HG03039 (cell line): ENCODE data around the gene SSUH2.

Experiments used
- ATAC-seq: cut with Tn5 transposase; IDR thresholded peaks from one replicate; pipeline ENCODE4 v1.9.1; 2021; ENCODE audit warnings: mild to moderate bottlenecking, moderate library complexity; ENCODE audit not compliant: unreplicated experiment

The SSUH2 gene

DNA sequence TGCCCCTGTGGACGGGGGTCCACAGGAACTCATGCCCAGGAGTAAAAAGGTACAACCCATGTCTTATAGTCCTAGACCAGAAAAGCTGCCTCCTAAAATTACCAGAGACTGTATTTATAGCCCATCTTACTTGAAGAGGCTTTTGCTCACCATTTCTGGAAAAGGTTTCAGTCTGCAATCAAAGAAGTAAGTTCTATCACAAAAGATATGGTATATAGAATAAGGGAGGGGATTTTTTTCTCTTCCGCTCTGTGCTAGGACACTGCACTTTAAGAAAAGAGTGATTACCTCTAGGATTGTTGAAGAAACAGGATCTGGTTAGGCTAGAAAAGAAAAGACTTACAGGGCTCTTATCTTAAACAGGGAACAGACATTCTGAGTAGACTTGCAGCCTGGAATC is 2.6 kb downstream of the SSUH2 start:
- no peak for ATAC-seq

DNA sequence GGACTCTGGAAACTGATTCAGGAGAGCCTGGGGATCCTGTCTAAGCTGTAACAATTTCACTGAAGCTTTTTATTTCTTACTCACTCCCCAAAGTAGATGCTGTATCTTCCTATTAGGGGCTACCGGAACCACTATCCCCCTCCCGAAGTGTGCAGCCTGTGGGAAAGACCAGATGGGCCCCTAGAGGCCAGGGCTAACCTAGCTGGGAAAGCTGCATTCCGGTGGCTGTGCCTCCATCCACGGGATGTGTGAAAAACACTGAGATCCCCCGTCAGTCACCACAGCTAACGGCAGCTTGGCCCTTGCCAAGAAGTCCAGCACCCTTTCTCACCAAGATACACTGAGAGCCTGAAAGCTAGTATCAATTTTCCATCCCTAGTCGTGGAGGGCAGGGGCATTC is 3.1 kb downstream of the SSUH2 start:
- ATAC-seq = no peak

DNA sequence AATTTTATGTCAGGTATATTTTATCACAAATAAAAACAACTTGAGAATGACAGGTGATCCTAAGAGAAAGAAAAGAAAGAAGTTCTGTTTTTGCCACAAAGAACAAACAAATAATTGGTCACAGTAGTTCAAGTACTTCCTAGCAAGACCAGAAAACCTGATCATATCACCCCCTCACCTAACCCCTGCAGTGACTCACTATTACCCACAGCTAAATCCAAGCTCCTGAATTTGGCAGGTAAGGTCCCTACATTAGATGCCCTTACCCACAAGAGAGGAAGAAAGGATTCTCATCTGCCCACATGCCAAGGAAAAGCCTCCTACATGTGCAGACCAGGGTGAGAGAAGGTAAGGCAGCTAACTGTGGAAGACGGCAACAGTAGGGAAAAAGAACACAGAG is 4.4 kb downstream of the SSUH2 start:
- no peak for ATAC-seq

DNA sequence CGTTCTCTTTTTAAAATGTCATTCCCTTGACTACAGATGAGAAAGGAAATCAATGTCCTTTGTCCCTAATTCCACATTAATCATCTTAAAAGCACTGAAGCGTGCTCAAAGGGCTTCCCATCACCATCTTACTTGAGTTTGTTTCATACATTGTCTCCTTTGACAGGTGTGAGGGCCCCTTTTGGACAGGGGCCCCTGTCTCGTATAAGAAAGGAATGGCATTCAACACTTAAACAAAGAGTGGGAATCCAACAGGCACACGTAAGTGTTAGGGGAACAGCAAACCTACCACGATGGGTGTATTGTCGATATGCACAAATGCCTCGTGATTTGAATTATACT is 5.0 kb downstream of the SSUH2 start:
- no peak for ATAC-seq

DNA sequence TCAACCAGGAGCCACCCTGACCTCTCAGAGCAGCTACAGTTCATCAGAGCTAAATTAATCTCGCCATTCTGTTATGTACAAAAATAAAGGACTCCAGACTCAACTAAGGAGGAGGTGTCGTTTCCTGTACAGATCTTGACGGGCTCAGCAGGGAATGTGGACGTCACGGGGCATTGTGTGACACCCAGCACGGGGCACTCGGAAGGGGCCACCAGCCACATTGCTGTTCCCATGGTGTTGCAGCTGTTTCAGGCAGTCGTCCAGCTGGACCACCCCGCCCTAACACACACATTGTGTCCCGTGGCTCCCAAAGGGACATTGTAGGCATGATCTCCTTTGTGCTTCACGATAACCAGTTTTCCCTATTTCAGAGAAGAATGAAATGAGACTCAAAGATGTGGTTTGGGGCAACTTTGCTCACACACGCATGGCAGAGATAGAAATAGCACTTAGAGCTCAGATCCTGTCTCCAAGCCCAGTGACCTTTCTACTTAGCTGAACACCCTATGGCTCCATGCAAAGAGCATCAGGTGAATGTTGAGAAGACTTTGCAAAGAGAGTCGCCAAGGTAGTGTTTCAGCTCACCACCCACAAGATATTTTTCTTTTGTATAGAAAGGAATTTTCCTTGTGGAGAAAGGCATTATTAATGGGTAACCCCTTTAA is 5.5 kb downstream of the SSUH2 start:
- ATAC-seq = no peak

DNA sequence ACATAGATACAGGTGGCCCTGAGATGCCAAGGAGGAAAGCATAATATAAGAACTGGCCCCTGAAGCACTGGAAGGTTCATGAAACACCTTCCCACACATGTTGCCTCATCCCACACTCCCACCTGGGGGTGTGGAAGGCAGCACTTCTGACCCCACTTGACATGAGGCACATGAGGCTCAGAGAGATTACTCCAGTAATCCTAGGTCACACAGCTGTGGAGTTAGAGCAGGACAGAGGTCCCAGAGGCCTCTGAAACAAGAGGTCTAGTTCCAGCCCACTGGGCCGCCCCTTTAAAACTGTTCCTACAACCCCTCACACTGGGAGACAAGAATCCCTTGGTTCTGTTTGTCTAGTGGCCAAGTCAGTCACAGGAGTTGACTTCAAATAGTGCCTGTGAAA is 7.2 kb downstream of the SSUH2 start:
- ATAC-seq = no peak

DNA sequence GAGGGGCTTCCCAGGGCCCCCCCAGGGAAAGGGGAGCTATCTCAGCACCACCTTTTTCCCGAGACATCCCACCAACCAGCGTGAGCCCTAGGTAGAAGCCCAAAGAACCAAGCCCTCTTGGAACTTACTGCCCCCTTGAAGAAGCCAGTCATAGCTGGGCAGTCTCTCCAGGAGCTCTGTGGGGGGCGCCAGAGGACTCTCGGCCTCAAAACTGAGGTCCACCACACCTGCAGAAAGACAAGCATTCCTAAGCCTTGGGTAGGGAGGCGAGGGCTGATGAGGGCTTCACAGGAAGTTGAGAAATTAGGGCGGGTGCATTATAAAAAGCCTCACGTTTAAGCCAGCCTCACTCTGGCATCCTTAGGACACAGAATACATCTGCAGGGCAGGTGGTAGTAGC is 9.0 kb downstream of the SSUH2 start:
- ATAC-seq = no peak

DNA sequence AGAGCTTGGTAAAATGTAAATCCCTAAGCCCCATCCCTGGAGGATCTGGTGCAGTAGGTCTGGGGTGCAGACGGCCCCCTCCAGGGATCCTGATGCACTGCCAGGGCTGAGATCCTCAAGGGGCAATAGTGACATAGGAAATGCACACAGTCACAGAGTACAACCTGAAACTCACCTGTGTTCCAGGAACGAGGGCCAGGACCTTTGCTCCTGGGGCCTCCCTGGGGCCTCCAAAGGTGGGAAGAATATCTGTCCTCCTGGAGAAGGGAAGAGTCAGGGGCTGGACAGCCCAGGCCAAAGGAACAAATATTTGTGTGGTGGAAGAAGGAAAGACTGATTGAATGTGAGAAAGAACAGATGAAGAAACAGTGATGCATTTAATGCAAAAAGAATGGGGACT is 9.5 kb downstream of the SSUH2 start:
- ATAC-seq = no peak

DNA sequence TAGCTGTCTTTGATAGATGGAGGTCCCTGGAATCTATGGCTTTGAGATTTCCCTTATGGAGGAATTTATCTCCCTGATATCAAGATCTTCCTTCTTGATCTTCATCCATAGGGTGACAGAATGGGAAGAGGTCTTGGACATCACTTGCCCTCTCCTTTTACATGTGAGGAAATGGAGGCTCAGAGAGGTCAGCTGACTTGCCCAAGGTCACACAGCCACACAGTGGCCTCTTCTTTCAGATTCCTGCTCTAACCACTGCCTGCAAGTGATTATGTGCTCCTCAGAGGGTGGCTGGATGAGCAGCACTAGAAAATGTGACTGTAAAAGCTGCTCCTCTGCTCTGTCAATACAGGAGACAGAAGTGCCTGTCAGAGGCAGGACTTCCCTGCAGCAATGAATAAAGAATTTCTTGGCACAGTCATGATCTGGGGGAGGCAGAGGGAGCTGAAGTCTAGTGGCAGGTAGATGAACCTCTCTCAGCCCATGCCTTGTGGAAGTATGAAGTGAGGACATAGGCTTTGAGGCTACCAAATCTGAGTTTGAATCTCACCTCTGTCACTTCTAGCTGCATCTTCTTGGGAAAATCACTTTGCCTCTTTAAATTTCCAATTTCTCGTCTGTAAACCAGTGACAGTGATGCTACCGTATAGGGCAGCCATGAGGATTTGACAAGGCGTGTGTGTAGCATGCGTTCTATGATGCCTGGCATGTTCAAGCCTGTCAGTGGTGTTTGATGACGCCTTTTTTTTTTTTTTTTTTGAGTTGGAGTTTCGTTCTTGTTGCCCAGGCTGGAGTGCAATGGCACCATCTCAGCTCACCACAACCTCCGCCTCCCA is 12.0 kb downstream of the SSUH2 start:
- ATAC-seq = no peak

DNA sequence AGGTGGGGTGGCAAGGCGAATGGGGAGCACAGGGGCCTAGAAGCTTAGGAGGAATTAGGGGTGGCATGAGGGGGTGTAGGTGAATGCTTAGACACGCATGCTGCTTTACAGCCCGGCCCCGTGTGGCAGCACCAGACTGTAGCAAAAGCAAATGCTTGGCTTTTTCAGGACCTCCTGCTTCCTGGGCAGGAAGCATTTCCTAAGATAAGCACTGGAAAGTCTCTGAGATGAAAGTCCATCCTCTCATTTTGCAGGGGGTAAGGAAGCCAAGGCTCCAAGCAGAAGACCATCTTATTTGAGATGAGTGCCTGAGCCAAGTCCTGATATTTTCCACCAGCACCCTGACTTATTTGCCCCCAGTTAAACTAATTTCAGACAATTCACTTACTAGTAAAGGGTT is 12.9 kb downstream of the SSUH2 start:
- no peak for ATAC-seq

DNA sequence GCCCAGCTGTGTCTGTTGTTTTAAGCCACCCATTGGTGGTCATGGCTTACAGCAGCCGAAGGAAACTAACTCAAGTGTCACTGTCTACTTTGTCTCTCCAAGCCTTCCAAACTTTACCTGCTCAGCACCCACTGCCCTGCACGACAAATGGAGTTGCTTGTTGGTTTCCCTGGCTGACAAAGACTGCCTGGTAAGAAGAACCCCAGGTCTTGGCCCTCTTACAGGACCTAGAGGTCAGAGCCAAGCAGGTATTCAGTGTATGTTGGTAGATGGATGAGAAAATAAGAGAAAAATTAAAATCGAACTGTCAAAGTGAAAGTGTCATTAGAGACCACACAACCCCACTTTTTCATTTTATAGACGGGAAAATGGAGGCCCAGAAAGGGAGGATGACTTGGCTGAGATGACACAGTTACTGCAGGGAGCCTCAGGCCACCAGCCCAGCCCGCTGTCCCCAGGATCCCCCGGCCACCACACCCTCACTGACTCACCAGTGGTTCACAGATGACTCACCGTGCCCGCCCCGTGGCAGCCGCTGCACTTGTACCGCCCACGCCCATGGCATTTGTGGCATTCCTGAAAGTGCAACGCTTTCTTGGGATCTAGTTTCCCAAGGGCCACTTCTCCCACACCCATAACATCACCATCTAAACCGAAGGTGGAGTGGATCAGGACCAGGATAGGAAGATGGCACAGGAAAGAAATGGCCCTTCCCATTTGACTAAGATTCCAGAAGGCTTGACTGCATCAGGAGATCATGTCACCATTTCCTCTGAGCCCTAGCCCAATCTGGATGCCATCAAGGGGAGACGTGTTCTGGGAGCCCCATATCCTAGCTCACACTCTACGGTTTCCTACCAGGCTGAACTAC is 15.2 kb downstream of the SSUH2 start:
- peak; percentile 68 for ATAC-seq

DNA sequence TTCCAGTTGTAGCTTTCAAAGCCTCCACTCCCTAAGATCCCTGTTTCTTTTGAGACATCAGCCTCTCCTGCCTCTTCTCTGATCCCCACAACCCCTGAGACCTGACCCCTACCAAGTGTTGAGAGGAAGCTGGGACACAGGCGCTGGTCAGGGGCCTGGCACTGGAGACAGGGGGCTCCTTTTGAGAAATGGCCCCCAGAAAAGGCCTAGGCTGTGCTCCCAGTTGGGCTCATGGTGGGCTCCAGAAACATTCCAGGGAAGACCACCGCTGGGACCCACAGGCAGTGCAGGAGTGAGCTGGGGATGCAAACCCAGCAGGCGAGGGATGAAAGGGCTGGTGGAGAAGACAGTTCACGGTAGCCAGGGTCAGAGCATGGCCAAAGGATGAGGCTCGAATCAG is 16.6 kb downstream of the SSUH2 start:
- ATAC-seq = no peak

DNA sequence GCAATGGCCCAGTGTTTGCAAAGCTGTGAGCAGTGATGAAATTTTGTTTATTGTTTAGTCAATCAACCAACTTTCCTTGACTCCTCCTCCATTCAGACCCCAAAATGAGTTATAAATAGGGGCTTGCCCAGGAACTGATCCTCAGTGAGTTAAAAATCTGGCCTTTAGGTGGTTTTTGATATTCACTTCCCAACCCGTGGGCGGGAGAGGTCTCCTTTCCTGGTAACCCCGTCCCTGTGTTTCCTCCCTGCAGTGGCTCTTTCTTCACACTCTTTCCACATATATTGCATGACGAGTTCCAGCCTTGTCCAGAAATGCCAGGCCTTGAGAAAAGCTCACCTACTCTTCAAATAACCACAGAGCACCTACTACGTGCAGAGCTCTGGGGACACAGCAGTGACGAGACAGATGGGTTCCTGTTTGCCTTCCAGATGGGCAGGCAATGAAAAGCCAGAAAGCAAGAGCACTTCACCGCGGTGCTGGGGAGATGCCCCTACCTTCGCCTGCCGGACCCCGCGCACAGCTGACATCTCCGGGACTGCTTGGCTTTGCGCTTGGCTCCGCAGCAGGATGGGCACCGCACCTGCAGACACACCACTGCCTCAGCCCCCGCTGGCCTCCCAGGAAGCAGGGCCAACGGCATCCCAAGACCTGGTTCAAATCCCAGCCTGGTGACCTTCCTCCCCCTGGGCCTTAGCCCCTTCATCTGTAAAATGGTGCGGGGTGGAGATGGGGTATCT is 17.2 kb downstream of the SSUH2 start:
- ATAC-seq = no peak

DNA sequence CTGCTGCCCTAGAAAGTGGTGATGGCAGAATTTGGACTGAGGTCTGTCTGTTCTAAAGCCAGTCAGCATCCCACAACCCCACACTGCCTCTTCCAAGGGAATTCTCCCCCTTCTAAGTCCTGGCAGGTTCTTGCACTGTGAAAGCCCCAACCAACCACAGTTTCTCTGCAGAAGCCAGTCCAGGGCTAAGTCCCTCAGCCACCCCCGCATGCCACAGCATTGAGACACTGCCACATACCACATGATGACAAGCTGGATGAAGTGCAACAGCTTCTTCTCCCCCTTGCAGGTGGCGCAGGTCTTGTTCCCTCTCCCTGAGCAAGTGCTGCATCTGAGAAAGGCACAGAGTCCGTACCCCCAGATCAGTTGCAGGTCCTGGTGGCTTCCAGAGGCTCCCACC is 18.6 kb downstream of the SSUH2 start:
- no peak for ATAC-seq

DNA sequence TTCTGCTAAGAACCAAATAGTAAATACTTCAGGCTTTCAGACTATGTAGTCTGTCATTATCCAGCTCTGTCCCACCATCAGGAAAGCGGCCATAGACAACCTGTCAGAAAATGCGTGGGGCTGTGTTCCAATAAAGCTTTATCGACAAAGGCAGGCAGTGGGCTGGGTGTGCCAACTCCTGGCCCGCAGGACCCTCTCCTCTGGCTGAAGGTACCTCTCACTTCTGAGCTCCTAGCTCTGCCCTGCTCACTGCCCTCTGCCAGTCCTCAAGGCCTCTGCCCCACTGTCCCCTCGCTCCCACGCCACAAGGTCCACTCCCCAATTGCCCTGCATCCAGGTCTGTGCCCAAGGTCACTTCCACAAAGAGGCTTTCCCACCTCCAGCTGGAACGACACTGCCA is 20.0 kb downstream of the SSUH2 start:
- no peak for ATAC-seq

DNA sequence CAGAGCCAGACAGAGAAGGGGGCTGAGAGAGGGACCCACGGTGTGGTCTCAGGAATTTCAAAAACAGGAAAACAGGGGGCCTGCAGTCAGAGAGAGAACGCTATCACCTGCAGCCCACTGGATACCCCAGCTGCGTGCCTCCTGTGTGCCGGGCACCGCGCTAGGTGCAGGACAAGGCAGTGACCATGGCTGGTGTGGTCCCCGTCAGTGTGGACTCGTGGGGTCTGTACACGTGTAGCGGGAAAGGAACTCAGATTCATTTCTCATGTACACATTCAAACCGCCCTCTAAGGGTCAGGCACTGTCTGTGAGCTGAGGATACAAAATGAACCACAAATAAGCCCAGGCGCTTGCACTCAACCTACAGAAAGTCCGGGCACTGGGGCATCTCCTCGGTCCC is 20.9 kb downstream of the SSUH2 start:
- no peak for ATAC-seq

DNA sequence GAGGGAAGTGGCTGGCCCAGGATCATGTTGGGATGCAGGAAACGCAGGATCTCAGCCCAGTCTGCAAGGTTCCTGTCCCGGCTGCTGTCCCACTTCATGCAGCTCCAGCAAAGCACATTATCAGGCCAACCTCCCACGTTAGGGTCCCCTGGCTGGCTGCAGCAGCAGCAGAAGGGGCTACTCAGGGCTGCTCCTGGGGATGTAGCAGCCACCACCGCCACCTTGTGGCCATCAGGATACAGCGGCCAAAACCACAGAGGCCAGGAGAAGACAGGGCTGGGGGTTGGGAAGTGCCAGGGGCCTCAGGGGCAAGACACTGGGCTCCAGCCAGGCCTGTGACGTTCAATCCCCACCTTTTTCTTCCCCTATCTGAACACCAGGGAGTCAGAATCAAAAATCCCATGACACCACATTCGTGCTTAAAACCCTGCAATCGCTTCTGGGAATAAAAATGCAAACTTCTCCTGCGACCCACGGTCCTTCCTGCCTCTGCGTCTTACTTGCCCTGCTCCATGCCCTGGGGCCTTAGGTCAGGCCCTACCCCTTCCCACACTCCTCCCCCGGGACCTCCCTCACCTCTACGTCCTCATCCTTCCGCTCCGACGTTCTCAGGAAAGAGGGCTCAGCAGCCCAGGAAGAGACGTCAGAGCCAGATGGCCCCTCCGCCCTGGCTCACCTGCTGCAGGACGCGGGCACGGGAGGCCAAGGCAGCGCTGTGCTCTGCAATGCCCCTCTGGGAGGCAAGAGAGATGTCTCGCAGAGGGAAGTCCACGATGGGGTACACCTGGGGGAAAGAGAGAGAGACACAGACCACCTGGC is 21.5 kb downstream of the SSUH2 start:
- peak; percentile 87 for ATAC-seq

DNA sequence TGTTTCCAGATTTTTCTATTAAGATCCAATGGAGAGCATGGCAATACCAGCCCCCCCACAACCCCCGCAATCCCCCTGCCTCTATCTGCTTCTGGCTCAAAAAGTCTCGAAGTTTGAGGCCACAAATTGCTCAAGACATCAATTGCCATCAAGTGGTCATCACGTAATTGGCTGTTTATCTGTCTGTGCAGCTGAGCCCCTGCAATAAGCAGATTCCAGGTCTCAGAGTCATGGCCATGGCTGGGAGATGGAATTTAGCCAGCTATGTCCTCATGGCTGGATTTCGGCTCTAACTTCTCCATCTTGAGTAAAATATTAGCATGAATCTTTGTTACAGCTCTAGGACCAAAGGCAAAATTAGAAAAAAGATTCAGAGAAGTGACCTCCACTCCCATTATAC is 22.7 kb downstream of the SSUH2 start:
- no peak for ATAC-seq

DNA sequence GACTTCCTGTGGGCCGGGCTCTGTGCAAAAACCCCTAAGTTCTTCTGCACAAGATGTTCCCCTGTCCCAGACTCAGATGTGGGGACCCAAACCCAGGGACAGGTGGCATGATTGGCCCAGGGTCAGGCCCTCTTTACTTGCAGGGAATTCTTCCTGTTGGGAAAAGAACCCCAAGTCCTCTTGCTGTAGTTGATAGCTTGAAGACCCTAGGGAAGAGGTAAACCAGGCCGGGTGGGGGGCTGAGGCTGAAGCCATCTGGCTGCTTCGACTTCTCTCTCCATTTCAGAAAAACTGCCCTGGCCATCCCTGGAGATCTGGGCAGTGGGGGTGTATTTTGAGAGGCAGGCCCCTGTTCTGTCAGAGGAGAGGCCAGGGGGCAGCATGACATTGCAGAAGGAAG is 23.5 kb downstream of the SSUH2 start:
- ATAC-seq = no peak

DNA sequence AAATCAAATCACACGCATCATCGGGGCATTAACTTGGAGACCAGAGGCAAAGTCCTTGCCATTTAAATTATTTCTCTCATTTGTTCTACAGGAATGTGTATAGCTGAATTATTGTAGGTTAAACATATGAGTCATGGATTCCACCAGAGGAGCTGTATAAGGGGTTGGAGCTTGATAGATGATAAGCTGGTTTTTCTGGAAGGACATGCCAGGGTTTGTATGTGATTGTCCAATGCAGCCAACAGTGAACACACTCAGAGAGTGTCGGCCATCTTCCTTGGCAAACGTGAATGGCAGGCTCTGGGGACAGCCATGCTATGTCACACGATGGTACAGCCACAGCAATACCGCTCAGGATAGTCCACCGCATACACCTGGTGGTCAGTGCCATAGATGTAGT is 25.1 kb downstream of the SSUH2 start:
- no peak for ATAC-seq
